Ishikawa (cell line): Measurements from ENCODE around the gene RASL12.
A peak's percentile ranks its signal among the peaks of the same experiment; 100 is the strongest.

Source experiments
- CEBPB ChIP-seq: IDR thresholded peaks from 2 replicates; pipeline ENCODE4 v1.6.1; 2012
- CREB1 ChIP-seq: IDR thresholded peaks from 2 replicates; pipeline ENCODE4 v1.6.1; 2012; ENCODE audit warnings: low read depth
- EGR1 ChIP-seq: IDR thresholded peaks from 2 replicates; pipeline ENCODE4 v1.6.1; 2012
- EP300 ChIP-seq: IDR thresholded peaks from 2 replicates; pipeline ENCODE4 v1.6.1; 2012; ENCODE audit warnings: borderline replicate concordance
- FOXM1 ChIP-seq: IDR thresholded peaks from 2 replicates; pipeline ENCODE4 v1.6.1; 2012; ENCODE audit warnings: low read depth, borderline replicate concordance
- NFIC ChIP-seq: IDR thresholded peaks from 2 replicates; pipeline ENCODE4 v1.6.1; 2012
- RAD21 ChIP-seq: IDR thresholded peaks from 2 replicates; pipeline ENCODE4 v1.6.1; 2012; ENCODE audit warnings: low read depth
- TAF1 ChIP-seq: IDR thresholded peaks from 2 replicates; pipeline ENCODE4 v1.6.1; 2012; ENCODE audit warnings: low read depth, mild to moderate bottlenecking
- TCF12 ChIP-seq: IDR thresholded peaks from 2 replicates; pipeline ENCODE4 v1.6.1; 2012; ENCODE audit warnings: low read depth
- TEAD4 ChIP-seq: IDR thresholded peaks from 2 replicates; pipeline ENCODE4 v1.6.1; 2012
- YY1 ChIP-seq: IDR thresholded peaks from 2 replicates; pipeline ENCODE4 v1.6.1; 2012; ENCODE audit warnings: low read depth
- ZBTB7A ChIP-seq: IDR thresholded peaks from 2 replicates; pipeline ENCODE4 v1.6.1; 2012; ENCODE audit warnings: low read depth
- TF ChIP-seq, protein P1 (sequence below): IDR thresholded peaks from 2 replicates; pipeline ENCODE4 v1.6.1; 2012; ENCODE audit warnings: low read depth, mild to moderate bottlenecking
- TF ChIP-seq, protein P2 (sequence below): IDR thresholded peaks from 2 replicates; pipeline ENCODE4 v1.6.1; 2012
- TF ChIP-seq, protein P3 (sequence below): IDR thresholded peaks from 2 replicates; pipeline ENCODE4 v1.6.1; 2012

The RASL12 gene

DNA sequence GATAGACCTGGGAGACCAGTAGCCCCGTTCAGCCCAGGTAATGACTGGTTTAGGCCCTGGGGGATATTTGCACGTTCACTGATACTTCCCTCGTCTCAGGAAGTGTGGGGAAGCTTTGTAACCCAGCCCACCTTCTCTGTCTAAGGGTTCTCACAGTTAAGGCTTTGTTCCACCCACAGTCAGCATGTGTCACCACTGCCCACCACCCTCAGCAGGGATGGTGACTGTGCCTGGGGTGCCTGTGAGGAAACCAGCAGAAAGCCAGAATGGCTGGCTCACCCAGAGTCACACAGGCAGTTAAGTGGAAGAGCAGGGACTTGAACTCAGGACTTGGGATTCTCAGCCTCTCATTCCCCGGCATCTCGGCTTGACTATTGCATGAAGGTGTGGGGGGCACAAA is 14.0 kb upstream of the RASL12 start:
- no peak for TF ChIP-seq CEBPB
- no peak for TF ChIP-seq RAD21
- no peak for TF ChIP-seq FOXM1
- TF ChIP-seq, protein P1, sequence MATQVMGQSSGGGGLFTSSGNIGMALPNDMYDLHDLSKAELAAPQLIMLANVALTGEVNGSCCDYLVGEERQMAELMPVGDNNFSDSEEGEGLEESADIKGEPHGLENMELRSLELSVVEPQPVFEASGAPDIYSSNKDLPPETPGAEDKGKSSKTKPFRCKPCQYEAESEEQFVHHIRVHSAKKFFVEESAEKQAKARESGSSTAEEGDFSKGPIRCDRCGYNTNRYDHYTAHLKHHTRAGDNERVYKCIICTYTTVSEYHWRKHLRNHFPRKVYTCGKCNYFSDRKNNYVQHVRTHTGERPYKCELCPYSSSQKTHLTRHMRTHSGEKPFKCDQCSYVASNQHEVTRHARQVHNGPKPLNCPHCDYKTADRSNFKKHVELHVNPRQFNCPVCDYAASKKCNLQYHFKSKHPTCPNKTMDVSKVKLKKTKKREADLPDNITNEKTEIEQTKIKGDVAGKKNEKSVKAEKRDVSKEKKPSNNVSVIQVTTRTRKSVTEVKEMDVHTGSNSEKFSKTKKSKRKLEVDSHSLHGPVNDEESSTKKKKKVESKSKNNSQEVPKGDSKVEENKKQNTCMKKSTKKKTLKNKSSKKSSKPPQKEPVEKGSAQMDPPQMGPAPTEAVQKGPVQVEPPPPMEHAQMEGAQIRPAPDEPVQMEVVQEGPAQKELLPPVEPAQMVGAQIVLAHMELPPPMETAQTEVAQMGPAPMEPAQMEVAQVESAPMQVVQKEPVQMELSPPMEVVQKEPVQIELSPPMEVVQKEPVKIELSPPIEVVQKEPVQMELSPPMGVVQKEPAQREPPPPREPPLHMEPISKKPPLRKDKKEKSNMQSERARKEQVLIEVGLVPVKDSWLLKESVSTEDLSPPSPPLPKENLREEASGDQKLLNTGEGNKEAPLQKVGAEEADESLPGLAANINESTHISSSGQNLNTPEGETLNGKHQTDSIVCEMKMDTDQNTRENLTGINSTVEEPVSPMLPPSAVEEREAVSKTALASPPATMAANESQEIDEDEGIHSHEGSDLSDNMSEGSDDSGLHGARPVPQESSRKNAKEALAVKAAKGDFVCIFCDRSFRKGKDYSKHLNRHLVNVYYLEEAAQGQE = no peak
- TF ChIP-seq CREB1 = no peak
- TF ChIP-seq, protein P2, sequence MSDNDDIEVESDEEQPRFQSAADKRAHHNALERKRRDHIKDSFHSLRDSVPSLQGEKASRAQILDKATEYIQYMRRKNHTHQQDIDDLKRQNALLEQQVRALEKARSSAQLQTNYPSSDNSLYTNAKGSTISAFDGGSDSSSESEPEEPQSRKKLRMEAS = no peak
- no peak for TF ChIP-seq TCF12
- no peak for TF ChIP-seq ZBTB7A
- TF ChIP-seq TAF1 = no peak
- no peak for TF ChIP-seq YY1

DNA sequence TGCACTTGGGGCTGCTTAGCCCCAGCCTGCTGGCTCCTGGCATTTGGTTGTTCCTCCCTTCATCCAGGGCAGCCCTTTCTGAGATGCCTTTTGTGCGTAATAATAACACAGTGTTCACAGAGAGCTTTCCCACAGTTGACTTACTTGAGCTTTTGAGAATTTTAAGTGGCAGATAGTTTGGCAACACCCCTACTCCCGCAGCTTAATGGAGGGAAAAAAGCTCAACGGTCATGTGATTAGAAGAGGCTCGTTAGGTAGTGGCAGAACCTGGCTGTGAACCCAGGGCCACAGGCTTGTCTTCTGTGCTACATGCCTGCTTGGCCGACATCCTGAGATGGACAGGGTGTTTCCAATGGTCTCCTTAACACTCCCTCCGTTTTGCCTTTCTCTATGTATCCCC is 13.5 kb upstream of the RASL12 start:
- TF ChIP-seq, protein P3, sequence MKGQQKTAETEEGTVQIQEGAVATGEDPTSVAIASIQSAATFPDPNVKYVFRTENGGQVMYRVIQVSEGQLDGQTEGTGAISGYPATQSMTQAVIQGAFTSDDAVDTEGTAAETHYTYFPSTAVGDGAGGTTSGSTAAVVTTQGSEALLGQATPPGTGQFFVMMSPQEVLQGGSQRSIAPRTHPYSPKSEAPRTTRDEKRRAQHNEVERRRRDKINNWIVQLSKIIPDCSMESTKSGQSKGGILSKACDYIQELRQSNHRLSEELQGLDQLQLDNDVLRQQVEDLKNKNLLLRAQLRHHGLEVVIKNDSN = 0 out of 2 replicates have a peak, but pooled peaks have one; percentile 31
- TF ChIP-seq YY1 = no peak

DNA sequence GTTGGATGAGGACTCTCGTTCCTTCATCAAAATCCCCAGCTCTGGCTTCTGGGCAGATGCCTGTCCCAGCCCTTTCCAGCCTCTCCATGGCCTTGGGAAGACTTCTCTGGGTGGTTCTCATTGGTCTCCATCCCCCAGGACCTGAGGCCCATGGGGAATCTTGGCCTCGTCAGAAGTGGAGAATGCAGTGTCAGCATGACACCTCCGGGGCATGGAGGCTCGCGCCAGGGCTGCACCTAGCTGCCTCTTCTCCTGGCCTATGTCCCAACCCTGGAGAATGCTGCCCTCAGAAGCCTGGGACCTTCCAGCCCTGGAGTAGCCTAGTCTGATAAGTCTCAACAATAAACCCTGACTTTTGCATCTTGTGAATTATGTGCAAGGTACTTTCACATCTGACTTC is 11.8 kb upstream of the RASL12 start:
- TF ChIP-seq YY1 = no peak
- no peak for TF ChIP-seq EP300
- TF ChIP-seq ZBTB7A = no peak
- TF ChIP-seq TCF12 = no peak
- TF ChIP-seq RAD21 = no peak
- TF ChIP-seq, protein P1 = no peak
- no peak for TF ChIP-seq CEBPB
- TF ChIP-seq, protein P2 = no peak
- no peak for TF ChIP-seq NFIC
- TF ChIP-seq FOXM1 = no peak
- TF ChIP-seq EGR1 = no peak
- TF ChIP-seq TEAD4 = no peak

DNA sequence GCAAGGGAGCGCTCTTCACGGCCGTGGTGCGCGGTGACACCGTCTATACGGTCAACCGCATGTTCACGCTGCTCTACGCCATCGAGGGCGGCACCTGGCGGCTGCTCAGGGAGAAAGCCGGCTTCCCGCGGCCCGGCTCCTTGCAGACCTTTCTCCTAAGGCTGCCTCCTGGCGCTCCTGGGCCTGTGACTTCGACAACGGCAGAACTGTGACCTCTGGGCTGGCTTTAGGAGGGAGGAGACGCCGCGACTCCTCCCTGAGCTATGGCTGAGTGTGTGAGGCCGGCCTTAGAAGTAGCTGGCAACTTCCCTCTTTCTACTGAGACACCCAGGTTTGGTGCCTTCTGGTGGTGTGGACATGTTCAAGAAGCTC is 10.2 kb upstream of the RASL12 start:
- TF ChIP-seq NFIC = no peak
- TF ChIP-seq CREB1 = no peak
- no peak for TF ChIP-seq TEAD4
- TF ChIP-seq, protein P3 = no peak
- TF ChIP-seq, protein P1 = no peak

DNA sequence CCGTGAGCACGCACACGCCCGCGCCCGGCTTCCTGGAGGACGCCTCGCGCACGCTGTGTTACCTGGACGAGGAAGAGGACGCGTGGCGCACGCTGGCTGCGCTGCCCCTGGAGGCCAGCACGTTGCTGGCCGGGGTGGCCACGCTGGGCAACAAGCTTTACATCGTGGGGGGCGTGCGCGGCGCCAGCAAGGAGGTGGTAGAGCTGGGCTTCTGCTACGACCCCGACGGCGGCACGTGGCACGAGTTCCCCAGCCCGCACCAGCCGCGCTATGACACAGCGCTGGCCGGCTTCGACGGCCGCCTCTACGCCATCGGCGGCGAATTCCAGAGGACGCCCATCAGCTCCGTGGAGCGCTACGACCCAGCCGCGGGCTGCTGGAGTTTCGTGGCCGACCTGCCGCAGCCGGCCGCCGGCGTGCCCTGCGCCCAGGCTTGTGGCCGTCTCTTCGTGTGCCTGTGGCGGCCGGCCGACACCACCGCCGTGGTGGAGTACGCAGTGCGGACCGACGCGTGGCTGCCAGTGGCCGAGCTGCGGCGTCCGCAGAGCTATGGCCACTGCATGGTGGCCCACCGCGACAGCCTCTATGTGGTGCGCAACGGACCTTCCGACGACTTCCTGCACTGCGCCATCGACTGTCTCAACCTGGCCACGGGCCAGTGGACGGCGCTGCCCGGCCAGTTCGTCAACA is 9.6 kb upstream of the RASL12 start:
- no peak for TF ChIP-seq CREB1
- TF ChIP-seq, protein P1 = no peak
- TF ChIP-seq EGR1 = no peak
- TF ChIP-seq TCF12 = no peak
- no peak for TF ChIP-seq TEAD4
- TF ChIP-seq ZBTB7A = no peak
- TF ChIP-seq CEBPB = no peak
- TF ChIP-seq, protein P2 = no peak
